ENCODE measurements around the gene CHN1.

Gene CHN1

GRCh38 chr2:174781298-174781697, 223.9 kb downstream of the CHN1 start:
- DNase-seq, result no peak

GRCh38 chr2:174780856-174781255, 224.3 kb downstream of the CHN1 start:
- no peak for DNase-seq

GRCh38 chr2:174780191-174780840, 224.9 kb downstream of the CHN1 start:
- no peak for DNase-seq

DNA sequence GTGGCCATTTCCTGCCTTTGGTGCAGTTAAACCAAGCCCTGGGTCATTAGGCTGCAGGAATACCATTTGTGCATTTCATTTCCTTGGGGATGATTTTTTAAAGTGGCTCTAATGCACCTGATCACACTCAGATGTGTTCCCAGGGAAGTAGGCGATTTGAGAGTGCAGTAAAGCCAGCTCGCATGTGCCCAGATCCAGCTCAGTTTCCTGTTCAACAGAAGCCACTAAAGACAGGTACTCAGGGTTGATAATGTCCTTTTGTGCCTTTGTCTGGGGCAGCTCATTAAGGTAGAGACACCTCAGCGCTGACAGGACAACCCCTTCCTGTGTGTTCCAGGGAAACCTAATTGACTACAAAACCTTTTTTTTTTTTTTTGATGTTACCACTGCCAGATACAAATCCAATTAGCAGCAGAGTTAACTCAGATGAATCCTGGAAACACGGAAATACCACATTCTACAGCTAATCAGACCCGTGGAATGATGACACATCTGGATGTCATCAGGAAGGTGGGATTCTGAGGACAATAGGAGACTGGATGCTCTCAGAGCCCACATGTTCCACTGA, 225.7 kb downstream of the CHN1 start:
- DNase-seq, result no peak

- no peak for DNase-seq
Observed at GRCh38 chr2:174778085-174778981, 226.8 kb downstream of the CHN1 start.

- DNase-seq, result no peak
Observed at GRCh38 chr2:174777347-174778084, 227.7 kb downstream of the CHN1 start.

GRCh38 chr2:174776675-174777074, 228.5 kb downstream of the CHN1 start:
- DNase-seq, result no peak

- no peak for DNase-seq
Observed at GRCh38 chr2:174776223-174776622, 229.0 kb downstream of the CHN1 start.

DNA sequence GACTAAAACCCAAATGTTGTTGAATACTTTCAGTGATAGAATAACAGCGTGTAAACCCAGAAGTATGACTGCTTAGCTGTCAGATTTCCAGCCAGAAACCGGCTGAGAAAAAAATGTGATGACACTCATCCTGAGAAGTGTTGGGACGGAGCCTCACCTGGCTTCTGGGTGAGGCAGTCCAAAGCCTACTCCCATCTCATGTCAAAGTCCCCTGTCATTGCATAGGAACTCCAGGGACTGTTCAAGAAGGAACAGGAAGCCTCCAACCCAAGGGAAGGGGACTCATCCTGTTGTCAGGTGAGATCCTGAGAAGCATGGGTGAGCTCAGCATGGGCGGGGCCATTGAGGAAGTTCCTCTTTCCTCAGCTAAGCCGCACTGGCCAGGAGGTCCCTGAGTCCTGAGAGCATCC, 229.6 kb downstream of the CHN1 start:
- DNase-seq, result no peak

- no peak for DNase-seq
Observed at GRCh38 chr2:174774886-174775285, 230.3 kb downstream of the CHN1 start.

DNA sequence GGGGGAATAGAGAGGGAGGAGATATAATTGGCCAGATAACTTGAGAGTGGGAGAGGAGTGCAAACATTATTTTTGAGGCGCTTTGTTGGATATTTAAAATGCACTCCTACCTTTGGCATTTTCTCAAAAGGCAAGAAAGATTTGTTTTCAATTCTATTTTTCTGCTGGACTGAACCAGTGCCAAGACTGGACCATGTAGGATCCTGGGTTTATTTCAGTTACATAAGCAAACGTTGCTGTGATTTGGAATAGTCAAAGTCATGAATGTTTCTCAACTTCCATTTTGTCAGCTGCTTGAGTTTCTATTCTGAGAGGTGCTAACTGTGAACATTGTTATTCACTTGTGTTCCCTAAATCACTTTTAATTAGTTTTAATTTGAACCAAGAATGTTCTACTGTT, 232.0 kb downstream of the CHN1 start:
- DNase-seq, result no peak

GRCh38 chr2:174772472-174772801, 232.7 kb downstream of the CHN1 start:
- no peak for DNase-seq

GRCh38 chr2:174771631-174772471, 233.3 kb downstream of the CHN1 start:
- DNase-seq, result peak; percentile 51

GRCh38 chr2:174771136-174771535, 234.0 kb downstream of the CHN1 start:
- DNase-seq, result no peak

DNA sequence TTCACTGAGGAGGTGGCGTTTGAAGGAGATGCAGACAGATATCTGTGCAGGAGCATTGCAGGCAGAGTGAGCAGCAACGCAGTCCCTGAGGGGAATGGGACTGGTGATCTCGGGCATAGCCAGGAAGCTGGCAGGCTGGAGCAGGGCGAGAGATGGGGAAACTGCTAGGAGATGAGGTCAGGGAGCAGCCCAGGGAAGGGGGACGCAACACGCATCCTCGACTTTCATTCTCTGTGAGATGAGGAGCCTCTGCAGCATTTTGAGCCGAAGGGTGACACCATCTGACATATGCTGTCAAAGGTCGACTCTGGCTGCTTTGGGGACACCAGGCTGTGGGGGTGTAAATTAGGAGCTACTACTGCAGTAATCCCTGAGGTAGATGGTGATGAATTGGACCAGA, 236.6 kb downstream of the CHN1 start:
- no peak for DNase-seq

- no peak for DNase-seq
Observed at GRCh38 chr2:174766271-174766670, 238.9 kb downstream of the CHN1 start.

GRCh38 chr2:174765576-174765975, 239.6 kb downstream of the CHN1 start:
- DNase-seq, result no peak

- no peak for DNase-seq
Observed at GRCh38 chr2:174764280-174765255, 240.6 kb downstream of the CHN1 start, which contains the start of gene CHRNA1. CHRNA1 (minus strand) TSS chr2:174764472; CDS start chr2:174764394, 78 bp downstream.

DNA sequence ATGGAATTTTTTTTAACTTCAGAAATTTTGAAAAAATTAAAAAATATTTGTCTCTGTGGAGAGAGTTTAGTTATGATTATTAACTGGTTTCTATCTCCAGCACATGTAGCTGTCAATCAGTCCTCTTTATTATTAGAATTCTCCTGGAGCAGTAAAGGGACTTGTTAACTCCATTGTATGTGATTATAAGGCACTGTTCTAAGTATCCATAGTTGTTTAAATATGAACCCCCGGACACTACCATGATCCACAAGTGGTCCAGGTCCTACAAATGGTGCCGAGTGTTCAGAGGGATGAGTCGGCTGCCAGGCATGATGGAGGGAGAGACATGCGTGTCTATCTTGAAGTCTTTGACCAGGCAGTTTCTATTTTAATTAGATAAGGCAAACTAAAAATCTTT, 241.4 kb downstream of the CHN1 start:
- no peak for DNase-seq

- no peak for DNase-seq
Observed at GRCh38 chr2:174762464-174762863, 242.7 kb downstream of the CHN1 start.

- no peak for DNase-seq
Observed at GRCh38 chr2:174761837-174762236, 243.3 kb downstream of the CHN1 start.

All from GOT3 (cell line).